Ascending aorta (tissue), 2 donors: ENCODE results near the gene RAB32. TPM values are rescaled to one million over a fixed set of nuclear protein-coding genes. Genes with fewer than 3 reads are reported as not detected.

ENCODE experiments used
- DNase-seq, 2 donors: peaks; one replicate each; pipeline ENCODE4 v3.0.0-alpha.2; 2019; ENCODE audit warnings: low spot score in 2 of 2
- H3K27ac ChIP-seq, 2 donors: fragments of 200-600 bp; sonication (generic); one replicate each; pipeline ENCODE4 v1.5.1; 2016 to 2017; ENCODE audit warnings: mild to moderate bottlenecking in 1 of 2
- H3K27me3 ChIP-seq: fragments of 200-600 bp; sonication (generic); one replicate; pipeline ENCODE4 v1.5.1; 2017
- H3K36me3 ChIP-seq, 2 donors: fragments of 200-600 bp; sonication (generic); one replicate each; pipeline ENCODE4 v1.5.1; 2016
- H3K4me1 ChIP-seq, 2 donors: fragments of 200-600 bp; sonication (generic); one replicate each; pipeline ENCODE4 v1.5.1; 2016 to 2017; ENCODE audit warnings: mild to moderate bottlenecking in 1 of 2
- H3K4me3 ChIP-seq, 2 donors: fragments of 200-600 bp; sonication (generic); one replicate each; pipeline ENCODE4 v1.5.1; 2016 to 2017; ENCODE audit warnings: mild to moderate bottlenecking in 1 of 2
- H3K9me3 ChIP-seq, 2 donors: fragments of 200-600 bp; sonication (generic); one replicate each; pipeline ENCODE4 v1.5.1; 2016
- intact Hi-C: fragments of 100-400 bp; cut with DNase I; formaldehyde crosslinking; loops from one replicate; pipeline ENCODE4 v1.15.1; 2023
- total RNA-seq: library from RNA; depleted of rRNA; stranded (reverse); fragments of >200 nt; gene quantifications from one replicate; pipeline ENCODE4 v1.1.0, GENCODE V29; 2016
- TF ChIP-seq, protein P1 (sequence below), 3 experiments: fragments of 200-600 bp in 2 of 3; fragments of 450-650 bp in 1 of 3; sonication (generic) in 2 of 3; IDR thresholded peaks; one replicate each; pipeline ENCODE4 v1.5.1; 2016 to 2019; ENCODE audit warnings: antibody characterized with exemption in 3 of 3, mild to moderate bottlenecking in 1 of 3, moderate library complexity in 1 of 3

RAB32 gene
- total RNA-seq = 89.2 TPM

DNA sequence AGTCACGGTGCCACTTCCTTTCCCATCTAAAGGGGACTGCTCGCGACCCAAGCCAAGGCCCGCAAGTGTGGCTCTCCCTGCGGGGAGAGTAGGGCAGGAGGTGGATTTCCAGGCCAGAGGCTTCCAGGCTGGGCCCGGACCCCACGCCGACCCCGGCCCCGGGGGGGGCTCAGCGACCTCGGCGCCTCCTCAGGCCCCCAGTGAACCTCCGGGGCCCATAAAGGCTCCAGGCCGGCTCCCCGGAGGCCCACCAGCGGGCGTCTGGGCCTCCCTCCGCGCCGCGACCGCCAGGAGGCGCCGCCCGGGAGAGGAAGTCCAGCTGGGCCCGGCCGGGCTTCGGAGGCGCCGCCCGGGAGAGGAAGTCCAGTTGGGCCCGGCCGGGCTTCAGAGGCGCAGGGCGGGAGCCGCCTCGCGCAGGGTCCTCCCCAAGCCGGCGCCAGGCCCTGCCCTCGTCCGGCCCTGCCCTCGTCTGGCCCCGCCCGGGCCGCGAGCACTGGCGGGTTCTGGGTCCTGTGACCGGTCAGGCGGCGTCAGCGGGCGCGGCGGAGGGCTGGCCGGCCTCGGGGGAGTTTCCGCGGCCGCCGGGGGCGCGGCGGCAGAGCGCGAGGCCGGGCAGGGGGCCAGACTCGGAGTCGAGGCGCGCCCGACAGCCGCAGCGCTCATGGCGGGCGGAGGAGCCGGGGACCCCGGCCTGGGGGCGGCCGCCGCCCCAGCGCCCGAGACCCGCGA, at the start of gene RAB32:
RAB32 (plus strand) TSS at position 623 of the 729 bp plus-strand sequence; CDS start at position 662, 39 bp downstream.
- no peaks in the 10 kb centered on the region for H3K36me3 ChIP-seq
- H3K4me1 ChIP-seq = peaks cover 4 to 27% of the 10 kb centered on the region in 2 donors
- peak within 1 kb of the TSS; percentile 97 to 99 for H3K27ac ChIP-seq
- TF ChIP-seq, protein P1, sequence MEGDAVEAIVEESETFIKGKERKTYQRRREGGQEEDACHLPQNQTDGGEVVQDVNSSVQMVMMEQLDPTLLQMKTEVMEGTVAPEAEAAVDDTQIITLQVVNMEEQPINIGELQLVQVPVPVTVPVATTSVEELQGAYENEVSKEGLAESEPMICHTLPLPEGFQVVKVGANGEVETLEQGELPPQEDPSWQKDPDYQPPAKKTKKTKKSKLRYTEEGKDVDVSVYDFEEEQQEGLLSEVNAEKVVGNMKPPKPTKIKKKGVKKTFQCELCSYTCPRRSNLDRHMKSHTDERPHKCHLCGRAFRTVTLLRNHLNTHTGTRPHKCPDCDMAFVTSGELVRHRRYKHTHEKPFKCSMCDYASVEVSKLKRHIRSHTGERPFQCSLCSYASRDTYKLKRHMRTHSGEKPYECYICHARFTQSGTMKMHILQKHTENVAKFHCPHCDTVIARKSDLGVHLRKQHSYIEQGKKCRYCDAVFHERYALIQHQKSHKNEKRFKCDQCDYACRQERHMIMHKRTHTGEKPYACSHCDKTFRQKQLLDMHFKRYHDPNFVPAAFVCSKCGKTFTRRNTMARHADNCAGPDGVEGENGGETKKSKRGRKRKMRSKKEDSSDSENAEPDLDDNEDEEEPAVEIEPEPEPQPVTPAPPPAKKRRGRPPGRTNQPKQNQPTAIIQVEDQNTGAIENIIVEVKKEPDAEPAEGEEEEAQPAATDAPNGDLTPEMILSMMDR (IDR thresholded peaks at IDR 0.05) = peak; percentile 79 to 85 (median 79)
- peak; percentile 82 to 97 for DNase-seq
- H3K27me3 ChIP-seq = no peaks in the 10 kb centered on the region
- intact Hi-C loops = loop anchor here (2.0 to 10.0 kb wide), 3 partner anchors 581 to 1951 kb away; partner anchors contain the start of genes EPM2A and SHPRH
- H3K9me3 ChIP-seq = no peaks in the 10 kb centered on the region
- H3K4me3 ChIP-seq = peak within 1 kb of the TSS; percentile 91 to 94

DNA sequence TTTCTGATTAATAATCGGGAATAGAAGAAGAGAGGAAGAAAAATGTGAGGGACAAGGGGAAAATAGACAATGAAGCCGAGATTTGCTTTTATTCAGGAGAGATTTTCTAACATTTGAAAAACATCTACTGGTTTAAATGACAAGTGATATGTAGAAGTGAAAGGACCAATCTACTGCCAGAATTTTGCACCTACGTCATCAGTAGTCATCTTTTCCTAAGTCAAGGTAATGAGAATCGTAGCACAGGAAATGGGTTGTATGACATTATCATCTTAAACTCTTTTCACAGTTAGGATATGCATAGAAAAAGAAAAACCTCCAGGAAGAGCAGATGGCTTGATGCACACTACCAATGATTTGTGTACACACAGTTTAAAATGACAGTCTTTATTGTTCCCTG, 45.3 kb upstream of the RAB32 start:
- Histone ChIP-seq H3K4me1 (no peaks in the 10 kb centered on the region), H3K27me3 (no peaks in the 10 kb centered on the region), H3K27ac (no peak overlapping the region), H3K36me3 (no peaks in the 10 kb centered on the region), H3K4me3 (no peak overlapping the region), H3K9me3 (no peaks in the 10 kb centered on the region)
- TF ChIP-seq, protein P1 (IDR thresholded peaks at IDR 0.05) = no peak
- DNase-seq = no peak
- intact Hi-C loops = no loop called here

DNA sequence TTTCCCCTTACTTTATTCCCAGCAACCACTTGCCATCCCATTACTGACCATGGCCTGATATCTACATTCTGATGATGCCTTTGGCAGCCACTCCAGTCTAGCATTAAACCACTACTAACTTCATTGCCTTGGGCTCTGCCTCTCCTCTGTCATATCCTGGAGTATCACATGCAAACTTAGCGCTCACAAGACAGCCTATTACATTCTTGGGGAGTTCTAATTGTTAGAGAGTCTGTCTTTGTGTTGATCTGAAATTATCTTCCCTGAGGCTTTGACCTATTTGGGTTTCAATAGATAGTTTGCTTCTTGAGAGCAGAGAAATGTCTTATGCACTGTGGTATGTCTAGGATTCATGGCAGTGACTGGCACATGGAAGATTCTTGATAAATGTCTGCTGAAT, 40.5 kb upstream of the RAB32 start:
- intact Hi-C loops = no loop called here
- no peaks in the 10 kb centered on the region for H3K9me3 ChIP-seq
- no peaks in the 10 kb centered on the region for H3K27me3 ChIP-seq
- no peak overlapping the region for H3K4me3 ChIP-seq
- H3K4me1 ChIP-seq = no peaks in the 10 kb centered on the region
- DNase-seq = no peak
- H3K36me3 ChIP-seq = no peaks in the 10 kb centered on the region
- TF ChIP-seq, protein P1 (IDR thresholded peaks at IDR 0.05) = no peak
- H3K27ac ChIP-seq = no peak overlapping the region

DNA sequence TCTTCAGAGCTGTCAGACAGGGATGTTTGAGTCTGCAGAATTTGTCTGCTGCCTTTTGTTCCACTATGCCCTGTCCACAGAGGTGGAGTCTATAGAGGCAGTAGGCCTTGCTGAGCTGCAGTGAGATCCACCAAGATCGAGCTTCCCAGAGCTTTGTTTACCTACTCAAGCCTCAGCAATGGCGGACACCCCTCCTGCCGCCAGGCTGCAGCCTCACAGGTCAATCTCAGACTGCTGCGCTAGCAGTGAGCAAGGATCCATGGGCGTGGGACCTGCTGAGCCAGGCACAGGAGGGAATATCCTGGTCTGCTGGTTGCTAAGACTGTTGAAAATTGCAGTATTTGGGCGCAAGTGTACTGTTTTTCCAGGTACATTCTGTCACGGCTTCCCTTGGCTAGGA, 28.4 kb upstream of the RAB32 start:
- DNase-seq = no peak
- Histone ChIP-seq H3K4me1 (no peaks in the 10 kb centered on the region), H3K4me3 (no peak overlapping the region), H3K27ac (no peak overlapping the region), H3K36me3 (no peaks in the 10 kb centered on the region), H3K27me3 (no peaks in the 10 kb centered on the region), H3K9me3 (peaks cover 0 to 2% of the 10 kb centered on the region in 2 donors)
- TF ChIP-seq, protein P1 (IDR thresholded peaks at IDR 0.05) = no peak
- intact Hi-C loops = no loop called here

DNA sequence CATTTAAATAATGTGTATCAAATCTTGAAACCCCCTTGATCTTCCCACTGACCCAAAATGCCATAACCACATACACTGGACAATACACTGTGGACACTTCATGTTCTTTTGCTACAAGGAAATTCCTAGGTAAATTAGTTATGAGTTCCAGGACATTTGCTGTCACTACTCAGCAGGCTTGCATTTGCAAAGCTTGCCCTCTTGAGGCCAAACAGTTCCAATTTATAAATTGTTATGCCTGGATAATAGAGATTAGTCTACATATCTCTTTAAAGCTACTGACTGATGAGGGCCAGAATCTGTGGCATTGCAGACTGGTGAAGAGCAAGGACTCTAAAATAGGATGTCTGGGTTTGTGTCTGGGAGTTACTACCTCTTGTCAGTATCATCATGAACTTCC, 17.4 kb upstream of the RAB32 start:
- intact Hi-C loops = no loop called here
- Histone ChIP-seq H3K4me1 (no peaks in the 10 kb centered on the region), H3K9me3 (peaks cover 0 to 3% of the 10 kb centered on the region in 2 donors), H3K36me3 (no peaks in the 10 kb centered on the region), H3K4me3 (no peak overlapping the region), H3K27ac (no peak overlapping the region), H3K27me3 (no peaks in the 10 kb centered on the region)
- TF ChIP-seq, protein P1 (IDR thresholded peaks at IDR 0.05) = no peak
- no peak for DNase-seq
